Activated CD4-positive, alpha-beta T cell treated with anti-CD3 and anti-CD28 coated beads for 36 hours (primary cell): ENCODE measurements around the gene TSPYL4. TPM values are rescaled to one million over a fixed set of nuclear protein-coding genes. Genes with fewer than 3 reads are reported as not detected.
"Not testable (repeated sequence)": the region's sequence is repeated elsewhere in the genome, so short reads cannot be mapped to it uniquely, and the experiment has no call there.

Experiments used
- ATAC-seq: fragments of 200-7000 bp; cut with Tn5 transposase; one replicate; pipeline ENCODE4 v1.10.0; 2021; ENCODE audit warnings: mild to moderate bottlenecking, moderate library complexity
- CTCF ChIA-PET: fragments of 350-600 bp; sonication (Branson Sonifier 250); formaldehyde crosslinking; loops from one replicate; lab custom pipeline; 2021; ENCODE audit warnings: antibody characterized with exemption; lab: Charles Lee
- POLR2A ChIA-PET: fragments of 350-600 bp; sonication (Branson Sonifier 250); formaldehyde crosslinking; loops from one replicate; lab custom pipeline; 2021; ENCODE audit warnings: antibody characterized with exemption, inconsistent platforms; lab: Charles Lee
- DNase-seq: peaks from one replicate; pipeline ENCODE4 v3.0.0-alpha.2; 2020
- H3K27ac Mint-ChIP-seq: one replicate; pipeline ENCODE4 v1.8.0; 2021; ENCODE audit warnings: mixed read lengths
- H3K27me3 Mint-ChIP-seq: one replicate; pipeline ENCODE4 v1.8.0; 2021; ENCODE audit warnings: mixed read lengths
- H3K36me3 Mint-ChIP-seq: one replicate; pipeline ENCODE4 v1.8.0; 2021; ENCODE audit warnings: low read depth, mixed read lengths
- H3K4me1 Mint-ChIP-seq: one replicate; pipeline ENCODE4 v1.8.0; 2021; ENCODE audit warnings: mixed read lengths
- H3K4me3 Mint-ChIP-seq: one replicate; pipeline ENCODE4 v1.8.0; 2021; ENCODE audit warnings: mild to moderate bottlenecking, moderate library complexity, mixed read lengths
- H3K9me3 Mint-ChIP-seq: one replicate; pipeline ENCODE4 v1.8.0; 2021; ENCODE audit warnings: low read depth, mixed read lengths
- intact Hi-C, 2 experiments: fragments of 100-400 bp; cut with DNase I in 1 of 2; cut with micrococcal nuclease in 1 of 2; formaldehyde crosslinking; loops; one replicate each; pipeline versions ENCODE4 v1.14.2 to v1.15.1; 2022 to 2024; cut with DNase I, micrococcal nuclease
- total RNA-seq, 2 experiments: library from RNA; stranded (reverse); gene quantifications; one replicate each; pipeline ENCODE4 v1.2.3, GENCODE V29; 2021

The TSPYL4 gene
- total RNA-seq, 2 experiments from 2014 or later: 9.4 to 10.8 TPM

GRCh38 chr6:116286773-116287358 is 33.0 kb upstream of the TSPYL4 start:
- Mint-ChIP-seq H3K27me3 (no peaks in the 10 kb centered on the region), H3K36me3 (no peaks in the 10 kb centered on the region), H3K9me3 (no peaks in the 10 kb centered on the region), H3K4me3 (no peak overlapping the region), H3K27ac (no peak overlapping the region), H3K4me1 (no peaks in the 10 kb centered on the region)
- POLR2A ChIA-PET: no interaction called here
- ATAC-seq: no peak
- intact Hi-C loops: loop anchor here (1.0 kb wide), 2 partner anchors 245 to 274 kb away; no protein-coding TSS in a partner anchor
- CTCF ChIA-PET: interaction anchor here (0.6 to 8.1 kb wide), 22 partner anchors 8 to 286 kb away, joined by 3 to 76 read pairs (median 8); partner anchors contain the start of gene TSPYL4
- no peak for DNase-seq

DNA sequence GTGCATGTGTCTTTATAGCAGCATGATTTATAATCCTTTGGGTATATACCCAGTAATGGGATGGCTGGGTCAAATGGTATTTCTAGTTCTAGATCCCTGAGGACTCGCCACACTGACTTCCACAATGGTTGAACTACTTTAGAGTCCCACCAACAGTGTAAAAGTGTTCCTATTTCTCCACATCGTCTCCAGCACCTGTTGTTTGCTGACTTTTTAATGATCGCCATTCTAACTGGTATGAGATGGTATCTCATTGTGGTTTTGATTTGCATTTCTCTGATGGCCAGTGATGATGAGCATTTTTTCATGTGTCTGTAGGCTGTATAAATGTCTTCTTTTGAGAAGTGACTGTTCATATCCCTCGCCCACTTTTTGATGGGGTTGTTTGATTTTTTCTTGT is 31.1 kb upstream of the TSPYL4 start:
- DNase-seq, POLR2A ChIA-PET, H3K36me3 Mint-ChIP-seq, H3K27ac Mint-ChIP-seq, H3K4me3 Mint-ChIP-seq, H3K4me1 Mint-ChIP-seq, H3K9me3 Mint-ChIP-seq, CTCF ChIA-PET, H3K27me3 Mint-ChIP-seq, ATAC-seq: not testable (repeated sequence)
- intact Hi-C loops: loop anchor here in 1 of 2 experiments (5.0 kb wide), 1 partner anchor 177 kb away; the partner anchor contains the start of gene CALHM6

GRCh38 chr6:116283191-116283590 is 29.3 kb upstream of the TSPYL4 start:
- CTCF ChIA-PET: interaction anchor here (2.1 kb wide), 1 partner anchor 14 kb away, joined by 10 read pairs; no protein-coding TSS in a partner anchor
- Mint-ChIP-seq H3K36me3 (peaks cover 15% of the 10 kb centered on the region), H3K4me1 (peaks cover 7% of the 10 kb centered on the region), H3K27me3 (no peaks in the 10 kb centered on the region), H3K4me3 (no peak overlapping the region), H3K9me3 (no peaks in the 10 kb centered on the region), H3K27ac (no peak overlapping the region)
- intact Hi-C loops: loop anchor here in 1 of 2 experiments (5.0 kb wide), 1 partner anchor 179 kb away; the partner anchor contains the start of gene CALHM6
- DNase-seq: no peak
- ATAC-seq: no peak
- POLR2A ChIA-PET: no interaction called here

GRCh38 chr6:116282698-116283097 is 28.8 kb upstream of the TSPYL4 start:
- Mint-ChIP-seq H3K4me1 (peaks cover 10% of the 10 kb centered on the region), H3K27ac (no peak overlapping the region), H3K27me3 (no peaks in the 10 kb centered on the region), H3K36me3 (peaks cover 20% of the 10 kb centered on the region), H3K4me3 (no peak overlapping the region), H3K9me3 (no peaks in the 10 kb centered on the region)
- intact Hi-C loops: loop anchor here in 1 of 2 experiments (5.0 kb wide), 1 partner anchor 180 kb away; the partner anchor contains the start of gene CALHM6
- ChIA-PET CTCF (interaction anchor here (2.1 kb wide), 1 partner anchor 13 kb away, joined by 10 read pairs; no protein-coding TSS in a partner anchor), POLR2A (no interaction called here)
- ATAC-seq: no peak
- DNase-seq: no peak

DNA sequence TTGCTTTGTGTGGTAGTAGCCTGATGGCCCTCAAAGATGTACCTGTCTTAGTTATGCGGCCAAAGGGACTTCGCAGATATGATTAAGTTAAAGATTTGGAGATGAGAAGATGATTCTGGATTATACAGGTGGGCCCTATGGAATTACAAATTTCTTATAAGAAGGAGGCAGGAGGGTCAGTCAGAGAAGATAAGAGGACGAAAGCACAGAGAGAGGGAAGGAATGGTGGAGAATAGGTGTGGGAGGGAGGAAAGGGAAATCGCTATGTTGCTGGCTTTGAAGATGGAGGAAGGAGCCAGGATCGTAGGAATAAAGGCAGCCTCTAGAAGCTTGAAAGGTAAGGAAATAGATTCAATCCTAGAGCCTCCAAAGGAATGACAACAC is 27.1 kb upstream of the TSPYL4 start:
- Mint-ChIP-seq H3K27me3 (no peaks in the 10 kb centered on the region), H3K36me3 (peaks cover 33% of the 10 kb centered on the region), H3K27ac (peak overlapping the region; percentile 60), H3K9me3 (no peaks in the 10 kb centered on the region), H3K4me1 (peaks cover 20% of the 10 kb centered on the region), H3K4me3 (peak overlapping the region; percentile 93)
- DNase-seq (no peak), ATAC-seq (no peak)
- intact Hi-C loops: loop anchor here in 1 of 2 experiments (5.0 kb wide), 1 partner anchor 181 kb away; the partner anchor contains the start of gene CALHM6
- POLR2A ChIA-PET: interaction anchor here (1.4 to 2.1 kb wide), 2 partner anchors 290 to 386 kb away, joined by 5 to 6 read pairs; partner anchors contain the start of gene RWDD1
- CTCF ChIA-PET: interaction anchor here (0.8 to 3.7 kb wide), 6 partner anchors 11 to 368 kb away, joined by 3 to 24 read pairs (median 4); no protein-coding TSS in a partner anchor

GRCh38 chr6:116280161-116280932 is 26.5 kb upstream of the TSPYL4 start:
- Mint-ChIP-seq H3K27ac (peak overlapping the region; percentile 98), H3K4me1 (peaks cover 26% of the 10 kb centered on the region), H3K27me3 (no peaks in the 10 kb centered on the region), H3K36me3 (peaks cover 35% of the 10 kb centered on the region), H3K9me3 (no peaks in the 10 kb centered on the region), H3K4me3 (peak overlapping the region; percentile 93)
- intact Hi-C loops: loop anchor here in 1 of 2 experiments (5.0 kb wide), 1 partner anchor 182 kb away; the partner anchor contains the start of gene CALHM6
- ChIA-PET CTCF (interaction anchor here (0.7 to 3.7 kb wide), 8 partner anchors 8 to 369 kb away, joined by 3 to 24 read pairs (median 4); no protein-coding TSS in a partner anchor), POLR2A (interaction anchor here (0.8 to 2.1 kb wide), 7 partner anchors 26 to 1314 kb away, joined by 3 to 6 read pairs (median 3); partner anchors contain the start of genes RSPH4A and RWDD1)
- ATAC-seq (no peak), DNase-seq (no peak)

DNA sequence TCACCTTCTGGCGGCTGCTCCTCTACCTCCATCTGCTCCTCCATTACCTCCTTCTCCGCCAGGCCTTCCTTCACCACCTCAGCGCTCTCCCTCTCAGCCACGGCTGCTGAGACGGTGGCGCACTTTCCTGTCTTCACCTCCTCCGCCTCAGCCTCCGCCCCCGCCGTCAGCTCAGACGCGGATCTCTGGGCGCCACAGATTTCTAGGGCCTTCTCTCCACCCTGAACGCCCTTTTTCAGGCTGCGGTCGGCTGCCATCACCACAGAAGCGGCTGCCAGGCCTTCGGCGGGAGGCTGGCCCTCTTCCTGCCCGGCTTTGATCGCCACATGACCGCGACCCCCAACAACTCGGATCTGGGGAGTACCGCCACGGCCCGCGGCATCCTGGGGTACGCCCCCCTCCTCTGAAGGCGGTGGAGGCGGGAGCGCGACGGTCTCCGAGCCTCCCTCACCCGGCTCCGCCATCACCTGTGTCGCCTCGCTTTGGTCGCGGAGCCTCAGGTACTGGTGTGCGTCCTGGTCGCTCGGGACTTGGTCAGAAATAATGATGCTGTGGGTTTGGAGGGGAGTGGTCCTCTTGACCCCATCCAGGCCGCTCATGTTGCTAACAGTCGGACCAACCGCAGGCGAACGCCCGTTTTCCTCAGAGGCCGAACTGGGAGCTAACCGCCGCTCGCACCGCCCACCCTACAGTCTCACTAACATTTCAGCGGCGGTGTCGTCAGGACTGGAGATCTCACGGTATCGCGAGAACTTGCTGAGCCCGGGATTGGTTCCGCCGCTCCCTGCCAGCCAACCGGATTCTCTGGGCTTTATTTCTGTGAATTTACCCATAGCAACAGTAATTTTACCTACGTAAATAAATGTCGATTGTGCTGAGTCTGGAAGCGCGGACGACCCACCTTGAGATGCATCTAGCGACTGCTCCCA is 25.6 kb upstream of the TSPYL4 start, which contains the start of gene TSPYL1:
TSPYL1 (minus strand) TSS at position 699 of the 929 bp plus-strand sequence; CDS start at position 599, 100 bp downstream.
- Mint-ChIP-seq H3K27me3 (no peaks in the 10 kb centered on the region), H3K4me1 (peaks cover 32% of the 10 kb centered on the region), H3K9me3 (no peaks in the 10 kb centered on the region), H3K27ac (peak within 1 kb of the TSS; percentile 98), H3K36me3 (peaks cover 38% of the 10 kb centered on the region), H3K4me3 (peak within 1 kb of the TSS; percentile 93)
- intact Hi-C loops: loop anchor here (1.0 to 10.0 kb wide), 8 partner anchors 25 to 402 kb away; partner anchors contain the start of genes CALHM6 (in 2 of the 2), RWDD1 (in 2 of the 2), TSPYL4 (in 2 of the 2) and ZUP1 (in 2 of the 2)
- ATAC-seq (peak; percentile 94), DNase-seq (peak; percentile 97)
- ChIA-PET POLR2A (interaction anchor here (0.8 to 2.1 kb wide), 8 partner anchors 11 to 1315 kb away, joined by 3 to 6 read pairs (median 4); partner anchors contain the start of genes RSPH4A and RWDD1), CTCF (interaction anchor here (0.7 to 3.7 kb wide), 7 partner anchors 8 to 282 kb away, joined by 3 to 24 read pairs (median 4); no protein-coding TSS in a partner anchor)

DNA sequence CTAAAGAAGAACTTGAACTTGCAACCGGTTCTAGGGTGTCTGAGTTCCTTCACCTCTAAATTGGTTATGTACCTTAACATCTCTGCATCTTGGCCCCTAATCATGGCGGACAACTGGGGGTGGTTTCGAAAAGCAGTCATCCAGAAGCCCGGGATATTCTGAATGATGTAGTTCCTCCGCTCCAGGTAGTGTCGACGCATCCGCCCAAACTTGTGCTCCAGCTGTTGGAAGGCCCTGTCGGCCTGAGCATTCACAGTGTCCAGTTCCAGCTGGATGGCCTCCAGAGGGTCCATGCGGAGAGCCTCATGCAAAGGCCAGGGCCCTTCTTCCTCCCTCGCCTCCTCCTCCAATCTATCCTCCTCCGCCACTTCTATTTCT is 25.0 kb upstream of the TSPYL4 start:
- CTCF ChIA-PET: interaction anchor here (1.0 to 3.7 kb wide), 5 partner anchors 9 to 282 kb away, joined by 3 to 24 read pairs (median 5); no protein-coding TSS in a partner anchor
- Mint-ChIP-seq H3K27ac (peak overlapping the region; percentile 98), H3K9me3 (no peaks in the 10 kb centered on the region), H3K36me3 (peaks cover 41% of the 10 kb centered on the region), H3K4me3 (peak overlapping the region; percentile 93), H3K4me1 (peaks cover 32% of the 10 kb centered on the region), H3K27me3 (no peaks in the 10 kb centered on the region)
- POLR2A ChIA-PET: interaction anchor here (0.8 to 1.4 kb wide), 3 partner anchors 11 to 25 kb away, joined by 3 to 5 read pairs (median 4); partner anchors contain the start of gene TSPYL4
- DNase-seq (peak; percentile 52), ATAC-seq (peak; percentile 1)
- intact Hi-C loops: loop anchor here (1.0 to 10.0 kb wide), 8 partner anchors 25 to 402 kb away; partner anchors contain the start of genes RWDD1 (in 2 of the 2), TSPYL4 (in 2 of the 2), ZUP1 (in 2 of the 2) and CALHM6 (in 1 of the 2)

DNA sequence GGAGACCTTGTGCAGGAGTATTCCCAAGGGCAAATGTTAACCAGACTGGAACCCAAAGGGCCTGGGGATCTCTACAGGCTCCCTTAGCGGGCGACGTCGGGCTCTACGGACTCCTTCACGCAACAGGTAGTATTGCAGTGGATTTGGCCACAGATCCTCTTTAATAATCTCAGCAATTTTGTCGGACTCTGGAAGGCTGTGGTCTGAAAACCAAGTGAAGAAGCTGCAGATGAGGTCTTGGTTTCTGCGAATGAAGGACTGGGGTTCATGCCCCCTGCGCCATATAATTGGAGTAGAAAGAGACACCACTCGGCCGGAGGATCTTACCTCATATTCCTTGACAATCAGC is 24.6 kb upstream of the TSPYL4 start:
- Mint-ChIP-seq H3K27ac (peak overlapping the region; percentile 98), H3K36me3 (peaks cover 42% of the 10 kb centered on the region), H3K4me3 (peak overlapping the region; percentile 93), H3K27me3 (no peaks in the 10 kb centered on the region), H3K9me3 (no peaks in the 10 kb centered on the region), H3K4me1 (peaks cover 34% of the 10 kb centered on the region)
- ChIA-PET POLR2A (interaction anchor here (0.8 to 1.2 kb wide), 2 partner anchors 10 to 25 kb away, joined by 3 to 5 read pairs; partner anchors contain the start of gene TSPYL4), CTCF (interaction anchor here (1.0 to 3.7 kb wide), 4 partner anchors 9 to 62 kb away, joined by 3 to 24 read pairs (median 4); no protein-coding TSS in a partner anchor)
- ATAC-seq (no peak), DNase-seq (no peak)
- intact Hi-C loops: loop anchor here (2.0 to 10.0 kb wide), 4 partner anchors 176 to 386 kb away; partner anchors contain the start of genes CALHM6 (in 1 of the 2), NT5DC1 (in 1 of the 2), RWDD1 (in 1 of the 2) and ZUP1 (in 1 of the 2)
